ENCODE results near the gene CREBL2.
"Not testable (repeated sequence)": the region's sequence is repeated elsewhere in the genome, so short reads cannot be mapped to it uniquely, and the experiment has no call there.

CREBL2 gene

GRCh38 chr12:12585115-12585863, 26.4 kb upstream of the CREBL2 start:
- POLR2A ChIA-PET = no interaction called here
- CTCF ChIA-PET = interaction anchor here (1.0 kb wide), 1 partner anchor 8 kb away, joined by 4 read pairs; no protein-coding TSS in a partner anchor
- H3K4me3 ChIP-seq (ENCODE audit: low read depth, low read length) = no peak overlapping the region
- TF ChIP-seq CTCF (IDR thresholded peaks at IDR 0.05; ENCODE audit: insufficient read depth, low read length, missing control alignments) = no peak
- no peak for DNase-seq (ENCODE audit: low read depth, low spot score)

GRCh38 chr12:12586879-12587675, 24.6 kb upstream of the CREBL2 start:
- no peak for TF ChIP-seq CTCF (IDR thresholded peaks at IDR 0.05; ENCODE audit: insufficient read depth, low read length, missing control alignments)
- DNase-seq (ENCODE audit: low read depth, low spot score) = no peak
- H3K4me3 ChIP-seq (ENCODE audit: low read depth, low read length) = no peak overlapping the region
- POLR2A ChIA-PET = no interaction called here
- CTCF ChIA-PET = interaction anchor here (0.8 to 2.4 kb wide), 4 partner anchors 11 to 59 kb away, joined by 3 to 12 read pairs (median 4); partner anchors contain the start of gene DUSP16

- TF ChIP-seq CTCF (IDR thresholded peaks at IDR 0.05; ENCODE audit: insufficient read depth, low read length, missing control alignments) = no peak
- ChIA-PET CTCF (interaction anchor here (0.8 to 2.4 kb wide), 3 partner anchors 11 to 24 kb away, joined by 3 to 12 read pairs (median 3); partner anchors contain the start of gene DUSP16), POLR2A (no interaction called here)
- no peak overlapping the region for H3K4me3 ChIP-seq (ENCODE audit: low read depth, low read length)
- DNase-seq (ENCODE audit: low read depth, low spot score) = no peak
These were observed 23.8 kb upstream of the CREBL2 start for GRCh38 chr12:12587878-12588277.

- H3K4me3 ChIP-seq (ENCODE audit: low read depth, low read length); POLR2A ChIA-PET: not testable (repeated sequence)
- CTCF ChIA-PET = interaction anchor here (2.4 kb wide), 1 partner anchor 25 kb away, joined by 12 read pairs; the partner anchor contains the start of gene DUSP16
These were observed 23.2 kb upstream of the CREBL2 start for GRCh38 chr12:12588436-12588835.

GRCh38 chr12:12590961-12591360, 20.7 kb upstream of the CREBL2 start:
- POLR2A ChIA-PET = no interaction called here
- CTCF ChIA-PET = interaction anchor here (1.0 to 2.7 kb wide), 2 partner anchors 27 to 65 kb away, joined by 4 to 11 read pairs; partner anchors contain the start of gene DUSP16
- no peak for TF ChIP-seq CTCF (IDR thresholded peaks at IDR 0.05; ENCODE audit: insufficient read depth, low read length, missing control alignments)
- no peak for DNase-seq (ENCODE audit: low read depth, low spot score)
- H3K4me3 ChIP-seq (ENCODE audit: low read depth, low read length) = no peak overlapping the region

More at GRCh38 chr12:12588436-12588835, 23.2 kb upstream of the CREBL2 start:
- DNase-seq (ENCODE audit: low read depth, low spot score) = not testable (repeated sequence)

- no peak overlapping the region for H3K4me3 ChIP-seq (ENCODE audit: low read depth, low read length)
- no peak for TF ChIP-seq CTCF (IDR thresholded peaks at IDR 0.05; ENCODE audit: insufficient read depth, low read length, missing control alignments)
- no peak for DNase-seq (ENCODE audit: low read depth, low spot score)
- CTCF ChIA-PET = interaction anchor here (0.6 to 2.7 kb wide), 4 partner anchors 17 to 29 kb away, joined by 3 to 11 read pairs (median 4); partner anchors contain the start of gene DUSP16
- POLR2A ChIA-PET = no interaction called here
These were observed 18.7 kb upstream of the CREBL2 start for GRCh38 chr12:12592930-12593329.

DNA sequence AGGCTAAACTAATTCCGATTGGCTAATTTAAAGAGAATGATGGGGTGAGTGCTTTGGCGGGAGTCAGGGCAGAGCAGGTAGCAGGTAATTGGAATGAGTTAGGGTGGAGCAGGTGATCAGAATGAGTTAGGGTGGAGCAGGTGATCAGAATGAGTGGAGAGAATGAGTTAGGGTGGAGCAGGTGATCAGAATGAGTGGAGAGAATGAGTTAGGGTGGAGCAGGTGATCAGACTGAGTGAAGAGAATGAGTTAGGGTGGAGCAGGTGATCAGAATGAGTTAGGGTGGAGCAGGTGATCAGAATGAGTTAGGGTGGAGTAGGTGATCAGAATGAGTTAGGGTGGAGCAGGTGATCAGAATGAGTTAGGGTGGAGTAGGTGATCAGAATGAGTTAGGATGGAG, 15.7 kb upstream of the CREBL2 start:
- H3K4me3 ChIP-seq (ENCODE audit: low read depth, low read length); DNase-seq (ENCODE audit: low read depth, low spot score); CTCF ChIA-PET; POLR2A ChIA-PET: not testable (repeated sequence)

DNA sequence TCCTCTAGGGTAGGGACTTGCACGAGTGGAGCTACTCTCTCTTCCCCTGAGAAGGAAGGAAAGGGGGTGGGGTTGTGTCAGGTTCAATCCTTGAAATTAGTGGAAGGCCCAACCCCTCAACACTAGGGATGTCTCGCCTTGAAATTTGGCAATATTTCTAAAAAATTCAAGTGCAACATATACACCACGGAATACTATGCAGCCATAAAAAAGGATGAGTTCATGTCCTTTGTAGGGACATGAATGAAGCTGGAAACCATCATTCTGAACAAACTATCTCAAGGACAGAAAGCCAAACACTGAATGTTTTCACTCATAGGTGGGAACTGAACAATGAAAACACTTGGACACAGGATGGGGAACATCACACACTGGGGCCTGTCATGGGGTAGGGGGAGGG, 15.1 kb upstream of the CREBL2 start:
- not testable (repeated sequence) for H3K4me3 ChIP-seq (ENCODE audit: low read depth, low read length)

More for the DNA sequence above, 15.1 kb upstream of the CREBL2 start:
- POLR2A ChIA-PET; DNase-seq (ENCODE audit: low read depth, low spot score); CTCF ChIA-PET: not testable (repeated sequence)
